Hepatocyte (in vitro differentiated cells): Measurements from ENCODE around the gene MICAL2.

ENCODE experiments used
- EZH2 ChIP-seq: fragments of 200-600 bp; sonication (generic); IDR thresholded peaks from 2 replicates; pipeline ENCODE4 v1.6.1; 2016; ENCODE audit warnings: antibody characterized with exemption, mild to moderate bottlenecking, borderline replicate concordance
- EZH2phosphoT487 ChIP-seq: fragments of 200-600 bp; sonication (generic); IDR thresholded peaks from one replicate; pipeline ENCODE4 v1.6.1; 2018; ENCODE audit warnings: antibody characterized with exemption, mild to moderate bottlenecking, low read depth, moderate library complexity; ENCODE audit not compliant: unreplicated experiment, severe bottlenecking
- TF ChIP-seq, protein P1 (sequence below): fragments of 200-600 bp; sonication (generic); IDR thresholded peaks from 2 replicates; pipeline ENCODE4 v1.5.1; 2016; ENCODE audit warnings: antibody characterized with exemption, mild to moderate bottlenecking; ENCODE audit not compliant: poor library complexity

- TF ChIP-seq, protein P1, sequence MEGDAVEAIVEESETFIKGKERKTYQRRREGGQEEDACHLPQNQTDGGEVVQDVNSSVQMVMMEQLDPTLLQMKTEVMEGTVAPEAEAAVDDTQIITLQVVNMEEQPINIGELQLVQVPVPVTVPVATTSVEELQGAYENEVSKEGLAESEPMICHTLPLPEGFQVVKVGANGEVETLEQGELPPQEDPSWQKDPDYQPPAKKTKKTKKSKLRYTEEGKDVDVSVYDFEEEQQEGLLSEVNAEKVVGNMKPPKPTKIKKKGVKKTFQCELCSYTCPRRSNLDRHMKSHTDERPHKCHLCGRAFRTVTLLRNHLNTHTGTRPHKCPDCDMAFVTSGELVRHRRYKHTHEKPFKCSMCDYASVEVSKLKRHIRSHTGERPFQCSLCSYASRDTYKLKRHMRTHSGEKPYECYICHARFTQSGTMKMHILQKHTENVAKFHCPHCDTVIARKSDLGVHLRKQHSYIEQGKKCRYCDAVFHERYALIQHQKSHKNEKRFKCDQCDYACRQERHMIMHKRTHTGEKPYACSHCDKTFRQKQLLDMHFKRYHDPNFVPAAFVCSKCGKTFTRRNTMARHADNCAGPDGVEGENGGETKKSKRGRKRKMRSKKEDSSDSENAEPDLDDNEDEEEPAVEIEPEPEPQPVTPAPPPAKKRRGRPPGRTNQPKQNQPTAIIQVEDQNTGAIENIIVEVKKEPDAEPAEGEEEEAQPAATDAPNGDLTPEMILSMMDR, result no peak
- TF ChIP-seq EZH2phosphoT487 (no peak), EZH2 (no peak)
These were observed 137.9 kb downstream of the MICAL2 start for GRCh38 chr11:12248330-12248729.
